Fibroblast of lung (primary cell): ENCODE results near the gene EXOC6B. TPM values are rescaled to one million over a fixed set of nuclear protein-coding genes. Genes with fewer than 3 reads are reported as not detected.
A peak's percentile ranks its signal among the peaks of the same experiment; 100 is the strongest.

Experiments
- DNase-seq, 2 donors: peaks; one replicate each; pipeline versions ENCODE4 v3.0.0 to v3.0.0-alpha.2; 2010; ENCODE audit warnings: low read depth in 2 of 2
- H2AFZ ChIP-seq: 2 replicates; pipeline ENCODE4 v1.5.1; 2012; ENCODE audit warnings: low read length, control low read depth, inconsistent platforms
- H3K27ac ChIP-seq: 2 replicates; pipeline ENCODE4 v1.5.1; 2011; ENCODE audit warnings: low read length, control low read depth; ENCODE audit not compliant: insufficient read depth
- H3K27me3 ChIP-seq: 2 replicates; pipeline ENCODE4 v1.5.1; 2011; ENCODE audit warnings: mild to moderate bottlenecking, low read length; ENCODE audit not compliant: control insufficient read depth, insufficient read depth
- H3K36me3 ChIP-seq: 2 replicates; pipeline ENCODE4 v1.5.1; 2011; ENCODE audit warnings: low read length; ENCODE audit not compliant: control insufficient read depth, insufficient read depth
- H3K4me1 ChIP-seq: 2 replicates; pipeline ENCODE4 v1.5.1; 2011; ENCODE audit warnings: low read length; ENCODE audit not compliant: control insufficient read depth, insufficient read depth; ENCODE audit errors: extremely low read depth
- H3K4me2 ChIP-seq: 2 replicates; pipeline ENCODE4 v1.5.1; 2011; ENCODE audit warnings: low read length, control low read depth; ENCODE audit not compliant: insufficient read depth; ENCODE audit errors: extremely low read depth
- H3K4me3 ChIP-seq, 4 experiments: fragments of 200-600 bp in 1 of 4; sonication (generic) in 1 of 4; replicated peaks in 1 of 4; 2 replicates each; pipeline ENCODE4 v1.5.1; 2011 to 2016; ENCODE audit warnings: low read length in 4 of 4, low read depth in 3 of 4, mild to moderate bottlenecking in 3 of 4, control low read depth in 2 of 4, inconsistent platforms in 1 of 4, mixed read lengths in 1 of 4; ENCODE audit not compliant: insufficient read depth in 1 of 4; ENCODE audit errors: control extremely low read depth in 1 of 4
- H3K79me2 ChIP-seq: 2 replicates; pipeline ENCODE4 v1.5.1; 2012; ENCODE audit warnings: mild to moderate bottlenecking, low read length, inconsistent platforms; ENCODE audit not compliant: control insufficient read depth, insufficient read depth
- H3K9ac ChIP-seq: 2 replicates; pipeline ENCODE4 v1.5.1; 2011; ENCODE audit warnings: mild to moderate bottlenecking, low read length, control low read depth; ENCODE audit not compliant: insufficient read depth
- H3K9me3 ChIP-seq: 2 replicates; pipeline ENCODE4 v1.5.1; 2012; ENCODE audit warnings: low read depth, low read length; ENCODE audit not compliant: control insufficient read depth, insufficient read depth
- H4K20me1 ChIP-seq: 2 replicates; pipeline ENCODE4 v1.5.1; 2011; ENCODE audit warnings: low read length; ENCODE audit not compliant: control insufficient read depth, insufficient read depth; ENCODE audit errors: extremely low read depth
- CTCF ChIP-seq, 2 donors: IDR thresholded peaks in 1 of 2; conservative IDR thresholded peaks in 1 of 2; 1 replicate in 1 of 2; 2 replicates in 1 of 2; pipeline ENCODE4 v1.5.1; 2011 to 2012; ENCODE audit warnings: low read length in 2 of 2, control low read depth in 1 of 2, inconsistent platforms in 1 of 2, low read depth in 1 of 2, mild to moderate bottlenecking in 1 of 2
- EZH2 ChIP-seq: IDR thresholded peaks from 2 replicates; pipeline ENCODE4 v1.5.1; 2012; ENCODE audit warnings: low read length, control low read depth, mild to moderate bottlenecking; ENCODE audit errors: missing control alignments
- polyA plus RNA-seq, 2 donors: library from polyadenylated mRNA; depleted of rRNA in 1 of 2; stranded (reverse) in 1 of 2; unstranded in 1 of 2; fragments of >200 nt; gene quantifications; 2 replicates each; pipeline ENCODE4 v1.2.1, GENCODE V29; 2011 to 2012; ENCODE audit warnings: missing spikeins in 1 of 2
- total RNA-seq: library from RNA; depleted of rRNA; stranded (reverse); fragments of >200 nt; gene quantifications from 2 replicates; pipeline ENCODE4 v1.2.1, GENCODE V29; 2014

The EXOC6B gene
- total and polyA plus RNA-seq, 2 donors (not counting 1 experiment from before 2014, with no cell fraction given) = 26.3 to 36.5 TPM

GRCh38 chr2:72734432-72734831 is 91.4 kb downstream of the EXOC6B start:
- Histone ChIP-seq H3K79me2 (no peaks in the 10 kb centered on the region), H3K4me1 (no peaks in the 10 kb centered on the region), H3K9me3 (no peaks in the 10 kb centered on the region), H2AFZ (no peak overlapping the region), H3K36me3 (no peaks in the 10 kb centered on the region), H4K20me1 (no peaks in the 10 kb centered on the region), H3K27ac (no peak overlapping the region), H3K4me3 (no peak overlapping the region), H3K27me3 (no peaks in the 10 kb centered on the region), H3K9ac (no peak overlapping the region), H3K4me2 (no peak overlapping the region)
- TF ChIP-seq EZH2 = no peak
- no peak for TF ChIP-seq CTCF (conservative IDR thresholded peaks at IDR 0.05 in 1 of 2, IDR thresholded peaks at IDR 0.05 in 1 of 2; ENCODE audit: low read depth in 1 of 2, low read length in 2 of 2)
- DNase-seq = no peak

- Histone ChIP-seq H3K4me1 (no peaks in the 10 kb centered on the region), H3K4me3 (no peak overlapping the region), H3K79me2 (no peaks in the 10 kb centered on the region), H2AFZ (no peak overlapping the region), H3K9ac (no peak overlapping the region), H3K9me3 (no peaks in the 10 kb centered on the region), H3K4me2 (no peak overlapping the region), H4K20me1 (no peaks in the 10 kb centered on the region), H3K27ac (no peak overlapping the region), H3K36me3 (no peaks in the 10 kb centered on the region), H3K27me3 (no peaks in the 10 kb centered on the region)
- TF ChIP-seq CTCF (conservative IDR thresholded peaks at IDR 0.05 in 1 of 2, IDR thresholded peaks at IDR 0.05 in 1 of 2; ENCODE audit: low read depth in 1 of 2, low read length in 2 of 2) = no peak
- no peak for TF ChIP-seq EZH2
- no peak for DNase-seq
These were observed 94.7 kb downstream of the EXOC6B start for GRCh38 chr2:72731116-72731515.

GRCh38 chr2:72727356-72727755 is 98.5 kb downstream of the EXOC6B start:
- Histone ChIP-seq H3K79me2 (no peaks in the 10 kb centered on the region), H3K36me3 (no peaks in the 10 kb centered on the region), H3K9ac (no peak overlapping the region), H3K27me3 (no peaks in the 10 kb centered on the region), H3K4me2 (no peak overlapping the region), H3K27ac (no peak overlapping the region), H3K4me1 (peaks cover 4% of the 10 kb centered on the region), H2AFZ (no peak overlapping the region), H3K9me3 (no peaks in the 10 kb centered on the region), H4K20me1 (no peaks in the 10 kb centered on the region), H3K4me3 (no peak overlapping the region)
- DNase-seq = peak in 1 of 2 donors; percentile 13
- TF ChIP-seq CTCF (conservative IDR thresholded peaks at IDR 0.05 in 1 of 2, IDR thresholded peaks at IDR 0.05 in 1 of 2; ENCODE audit: low read depth in 1 of 2, low read length in 2 of 2) (no peak), EZH2 (no peak)
